ENCODE data around the gene TRIM52. TPM values are rescaled to one million over a fixed set of nuclear protein-coding genes. Genes with fewer than 3 reads are reported as not detected.
A peak's percentile ranks its signal among the peaks of the same experiment; 100 is the strongest.

Gene TRIM52
- total and polyA plus RNA-seq, 2 of the 13 experiments (the other 11 are each of a cell fraction or from before 2014, with no cell fraction given) = 7.2 to 11.6 TPM

- TF ChIP-seq ZNF180 (CRISPR knock-in tag; IDR thresholded peaks at IDR 0.05; ENCODE audit: borderline replicate concordance, low read depth) = no peak
- TF ChIP-seq ZNF746 (CRISPR knock-in tag; IDR thresholded peaks at IDR 0.05) = 0 out of 2 replicates have a peak, but pooled peaks have one; percentile 18
- TF ChIP-seq MAF1 (CRISPR knock-in tag; IDR thresholded peaks at IDR 0.05; ENCODE audit: borderline replicate concordance) = peak; percentile 97
- 0 out of 2 replicates have a peak, but pooled peaks have one; percentile 19 for TF ChIP-seq KLF6 (CRISPR knock-in tag; IDR thresholded peaks at IDR 0.05)
- TF ChIP-seq ATAD3A (CRISPR knock-in tag; IDR thresholded peaks at IDR 0.05) = no peak
- no peak for TF ChIP-seq MTF1 (CRISPR knock-in tag; IDR thresholded peaks at IDR 0.05)
- no peak for TF ChIP-seq ELK4 (CRISPR knock-in tag; IDR thresholded peaks at IDR 0.05; ENCODE audit: borderline replicate concordance)
- no peak for TF ChIP-seq ZNF589 (CRISPR knock-in tag; conservative IDR thresholded peaks at IDR 0.05)
- TF ChIP-seq ZSCAN9 (CRISPR knock-in tag; IDR thresholded peaks at IDR 0.05; ENCODE audit: borderline replicate concordance) = peak; percentile 40; the same call in 1 of the 2 replicates
- TF ChIP-seq ZNF44 (CRISPR knock-in tag; IDR thresholded peaks at IDR 0.05) = no peak
- no peak for TF ChIP-seq ZNF773 (CRISPR knock-in tag; IDR thresholded peaks at IDR 0.05; ENCODE audit: borderline replicate concordance)
- no peak for TF ChIP-seq ZNF383 (CRISPR knock-in tag; IDR thresholded peaks at IDR 0.05; ENCODE audit: borderline replicate concordance)
- 0 out of 2 replicates have a peak, but pooled peaks have one; percentile 31 for TF ChIP-seq FOXK1 (CRISPR knock-in tag; IDR thresholded peaks at IDR 0.05; ENCODE audit: borderline replicate concordance, low read depth)
- peak; percentile 50; the same call in 1 of the 2 replicates for TF ChIP-seq KDM2A (CRISPR knock-in tag; IDR thresholded peaks at IDR 0.05; ENCODE audit: borderline replicate concordance, low read depth)
- 0 out of 2 replicates have a peak, but pooled peaks have one; percentile 15 for TF ChIP-seq ZNF431 (CRISPR knock-in tag; IDR thresholded peaks at IDR 0.05; ENCODE audit: borderline replicate concordance, low read depth)
- TF ChIP-seq ATF1 (CRISPR knock-in tag; IDR thresholded peaks at IDR 0.05) = peak; percentile 18; the same call in 1 of the 2 replicates
- no peak for TF ChIP-seq MAZ (IDR thresholded peaks at IDR 0.05; ENCODE audit: borderline replicate concordance, low read depth, low read length)
- peak; percentile 32; the same call in 1 of the 2 replicates for TF ChIP-seq MAZ (CRISPR knock-in tag; IDR thresholded peaks at IDR 0.05; ENCODE audit: low read depth)
- 0 out of 2 replicates have a peak, but pooled peaks have one; percentile 46 for TF ChIP-seq ZNF772 (CRISPR knock-in tag; IDR thresholded peaks at IDR 0.05)
- TF ChIP-seq IKZF5 (CRISPR knock-in tag; IDR thresholded peaks at IDR 0.05) = peak; percentile 64; the same call in 1 of the 2 replicates
- TF ChIP-seq ZNF460 (CRISPR knock-in tag; IDR thresholded peaks at IDR 0.05; ENCODE audit: borderline replicate concordance) = 0 out of 2 replicates have a peak, but pooled peaks have one; percentile 28
- TF ChIP-seq KAT8 (CRISPR knock-in tag; IDR thresholded peaks at IDR 0.05) = 0 out of 2 replicates have a peak, but pooled peaks have one; percentile 53
- peak; percentile 36; the same call in 1 of the 2 replicates for TF ChIP-seq ZSCAN29 (CRISPR knock-in tag; conservative IDR thresholded peaks at IDR 0.05)
- TF ChIP-seq XRCC5 (optimal IDR thresholded peaks at IDR 0.05; ENCODE audit: low read length) = peak; percentile 36
- peak; percentile 89 to 91 for TF ChIP-seq HMGXB4 (CRISPR knock-in tag; IDR thresholded peaks at IDR 0.05; ENCODE audit: borderline replicate concordance in 1 of 2, low read depth in 1 of 2)
- TF ChIP-seq MYNN (CRISPR knock-in tag; IDR thresholded peaks at IDR 0.05; ENCODE audit: low read depth) = 0 out of 2 replicates have a peak, but pooled peaks have one; percentile 70
These were observed 53.6 kb downstream of the TRIM52 start (continued) for GRCh38 chr5:181207214-181207959.

All from HepG2 (cell line).